HEK293 (cell line): Measurements from ENCODE around the gene WDR72.

Experiments
- CTCF ChIA-PET: fragments of 350-600 bp; formaldehyde crosslinking; extraction: SDS; loops from one replicate; lab custom pipeline; 2021; ENCODE audit warnings: antibody characterized with exemption; lab: Yijun Ruan, JAX
- POLR2A ChIA-PET: fragments of 300-600 bp; formaldehyde crosslinking; extraction: SDS; loops from one replicate; lab custom pipeline; 2020; ENCODE audit warnings: antibody characterized with exemption, inconsistent platforms; lab: Yijun Ruan, JAX
- H3K27ac ChIP-seq: fragments of 200-500 bp; sonication (Bioruptor generic); 2 replicates; pipeline ENCODE4 v1.5.1; 2014; ENCODE audit warnings: low read depth, low read length, control low read depth, inconsistent platforms; ENCODE audit errors: extremely low read depth
- H3K36me3 ChIP-seq, 2 experiments: fragments of 200-500 bp in 1 of 2; sonication (Bioruptor generic) in 1 of 2; 1 replicate in 1 of 2; 2 replicates in 1 of 2; pipeline ENCODE4 v1.5.1; 2014 to 2017; ENCODE audit warnings: inconsistent platforms in 2 of 2, low read length in 2 of 2; ENCODE audit not compliant: control insufficient read depth in 2 of 2, insufficient read depth in 1 of 2
- H3K4me1 ChIP-seq: fragments of 200-500 bp; sonication (Bioruptor generic); 2 replicates; pipeline ENCODE4 v1.5.1; 2014; ENCODE audit warnings: mild to moderate bottlenecking, low read length, inconsistent platforms; ENCODE audit not compliant: control insufficient read depth, insufficient read depth
- H3K4me3 ChIP-seq: 2 replicates; pipeline ENCODE4 v1.5.1; 2011; ENCODE audit warnings: low read depth, mild to moderate bottlenecking, control low read depth, low read length, moderate library complexity
- H3K9me3 ChIP-seq: fragments of 200-500 bp; sonication (Bioruptor generic); 2 replicates; pipeline ENCODE4 v1.5.1; 2014; ENCODE audit warnings: low read depth, low read length, inconsistent platforms; ENCODE audit not compliant: control insufficient read depth, insufficient read depth
- GLI4 ChIP-seq: fragments of 450-650 bp; formaldehyde crosslinking; IDR thresholded peaks from 2 replicates; pipeline ENCODE4 v1.5.1; 2016; ENCODE audit warnings: missing biosample characterization, missing genetic modification characterization
- GLIS1 ChIP-seq: fragments of 450-650 bp; formaldehyde crosslinking; IDR thresholded peaks from 2 replicates; pipeline ENCODE4 v1.5.1; 2016; ENCODE audit warnings: missing biosample characterization, missing genetic modification characterization
- HOXA7 ChIP-seq: sonication (generic); formaldehyde crosslinking; IDR thresholded peaks from 2 replicates; pipeline ENCODE4 v1.8.1; 2022; ENCODE audit warnings: missing genetic modification reagents, borderline replicate concordance
- HOXD13 ChIP-seq: sonication (generic); formaldehyde crosslinking; IDR thresholded peaks from 2 replicates; pipeline ENCODE4 v1.8.0; 2022; ENCODE audit warnings: missing genetic modification reagents, borderline replicate concordance
- MYNN ChIP-seq: fragments of 450-650 bp; formaldehyde crosslinking; IDR thresholded peaks from 2 replicates; pipeline ENCODE4 v1.5.1; 2016; ENCODE audit warnings: missing biosample characterization, missing genetic modification characterization, borderline replicate concordance
- PRDM1 ChIP-seq: fragments of 450-650 bp; formaldehyde crosslinking; IDR thresholded peaks from 2 replicates; pipeline ENCODE4; 2016; ENCODE audit warnings: missing biosample characterization, missing genetic modification characterization
- PRDM2 ChIP-seq: fragments of 450-650 bp; formaldehyde crosslinking; IDR thresholded peaks from 2 replicates; pipeline ENCODE4 v1.5.1; 2016; ENCODE audit warnings: missing biosample characterization, missing genetic modification characterization, borderline replicate concordance
- TCF7L2 ChIP-seq: IDR thresholded peaks from 2 replicates; pipeline ENCODE4 v1.6.1; 2011; ENCODE audit warnings: low read depth, mild to moderate bottlenecking, inconsistent platforms, low read length, moderate library complexity, borderline replicate concordance
- ZBTB17 ChIP-seq: fragments of 450-650 bp; formaldehyde crosslinking; IDR thresholded peaks from 2 replicates; pipeline ENCODE4 v1.5.1; 2016; ENCODE audit warnings: missing biosample characterization, missing genetic modification characterization
- ZBTB20 ChIP-seq: fragments of 450-650 bp; formaldehyde crosslinking; IDR thresholded peaks from 2 replicates; pipeline ENCODE4 v1.5.1; 2016; ENCODE audit warnings: missing biosample characterization, missing genetic modification characterization
- ZFHX2 ChIP-seq: fragments of 450-650 bp; formaldehyde crosslinking; conservative IDR thresholded peaks from 2 replicates; pipeline ENCODE4 v1.5.1; 2016; ENCODE audit warnings: missing biosample characterization, missing genetic modification characterization
- ZFP3 ChIP-seq: fragments of 450-650 bp; formaldehyde crosslinking; IDR thresholded peaks from 2 replicates; pipeline ENCODE4 v1.5.1; 2016; ENCODE audit warnings: low read depth, missing biosample characterization, missing genetic modification characterization
- ZNF133 ChIP-seq: fragments of 450-650 bp; formaldehyde crosslinking; IDR thresholded peaks from 2 replicates; pipeline ENCODE4 v1.5.1; 2016; ENCODE audit warnings: missing biosample characterization, missing genetic modification characterization
- ZNF146 ChIP-seq: fragments of 450-650 bp; formaldehyde crosslinking; IDR thresholded peaks from 2 replicates; pipeline ENCODE4 v1.5.1; 2016; ENCODE audit warnings: missing biosample characterization, missing genetic modification characterization
- ZNF16 ChIP-seq: fragments of 450-650 bp; formaldehyde crosslinking; IDR thresholded peaks from 2 replicates; pipeline ENCODE4 v1.5.1; 2016; ENCODE audit warnings: low read depth, missing biosample characterization, missing genetic modification characterization
- ZNF174 ChIP-seq: fragments of 450-650 bp; formaldehyde crosslinking; IDR thresholded peaks from 2 replicates; pipeline ENCODE4 v1.5.0; 2017; ENCODE audit warnings: missing biosample characterization, mild to moderate bottlenecking, missing genetic modification characterization
- ZNF302 ChIP-seq: fragments of 450-650 bp; formaldehyde crosslinking; IDR thresholded peaks from 2 replicates; pipeline ENCODE4 v1.5.1; 2016; ENCODE audit warnings: missing biosample characterization, missing genetic modification characterization, low read depth
- ZNF366 ChIP-seq: fragments of 450-650 bp; formaldehyde crosslinking; conservative IDR thresholded peaks from 2 replicates; pipeline ENCODE4 v1.5.1; 2016; ENCODE audit warnings: missing biosample characterization, missing genetic modification characterization
- ZNF416 ChIP-seq: fragments of 450-650 bp; formaldehyde crosslinking; IDR thresholded peaks from 2 replicates; pipeline ENCODE4 v1.5.1; 2016; ENCODE audit warnings: missing biosample characterization, missing genetic modification characterization
- ZNF488 ChIP-seq: fragments of 450-650 bp; formaldehyde crosslinking; IDR thresholded peaks from 2 replicates; pipeline ENCODE4 v1.5.1; 2016; ENCODE audit warnings: missing biosample characterization, missing genetic modification characterization
- ZNF501 ChIP-seq: fragments of 450-650 bp; formaldehyde crosslinking; IDR thresholded peaks from 2 replicates; pipeline ENCODE4 v1.5.1; 2016; ENCODE audit warnings: missing biosample characterization, missing genetic modification characterization
- ZNF555 ChIP-seq: fragments of 450-650 bp; formaldehyde crosslinking; conservative IDR thresholded peaks from 2 replicates; pipeline ENCODE4 v1.5.1; 2017; ENCODE audit warnings: missing biosample characterization, mild to moderate bottlenecking, missing genetic modification characterization, inconsistent platforms
- ZNF561 ChIP-seq: fragments of 450-650 bp; IDR thresholded peaks from 2 replicates; pipeline ENCODE4 v1.5.1; 2018; ENCODE audit warnings: missing biosample characterization, missing genetic modification characterization, borderline replicate concordance
- ZNF600 ChIP-seq: fragments of 450-650 bp; formaldehyde crosslinking; IDR thresholded peaks from 2 replicates; pipeline ENCODE4 v1.5.1; 2016; ENCODE audit warnings: missing biosample characterization, missing genetic modification characterization
- ZNF626 ChIP-seq: fragments of 450-650 bp; sonication (Bioruptor Pico); formaldehyde crosslinking; IDR thresholded peaks from 2 replicates; pipeline ENCODE4 v1.5.1; 2018; ENCODE audit warnings: missing biosample characterization, missing genetic modification characterization, inconsistent platforms
- ZNF776 ChIP-seq: fragments of 450-650 bp; formaldehyde crosslinking; IDR thresholded peaks from 2 replicates; pipeline ENCODE4 v1.5.0; 2017; ENCODE audit warnings: missing biosample characterization, missing genetic modification characterization, borderline replicate concordance
- ZNF777 ChIP-seq: fragments of 450-650 bp; formaldehyde crosslinking; IDR thresholded peaks from 2 replicates; pipeline ENCODE4 v1.5.1; 2017; ENCODE audit warnings: missing biosample characterization, missing genetic modification characterization, borderline replicate concordance

WDR72 gene

GRCh38 chr15:53558384-53558783 is 201.1 kb downstream of the WDR72 start:
- POLR2A ChIA-PET, result no interaction called here

GRCh38 chr15:53555226-53555625 is 204.2 kb downstream of the WDR72 start:
- POLR2A ChIA-PET, result no interaction called here

More at GRCh38 chr15:53558384-53558783, 201.1 kb downstream of the WDR72 start:
- Histone ChIP-seq H3K4me3 (no peak overlapping the region), H3K9me3 (no peaks in the 10 kb centered on the region), H3K27ac (no peak overlapping the region), H3K4me1 (no peaks in the 10 kb centered on the region), H3K36me3 (no peaks in the 10 kb centered on the region)
- no peak for TF ChIP-seq ZNF626
- TF ChIP-seq ZNF16 (tag by site-specific recombination), result no peak
- no peak for TF ChIP-seq ZFP3 (tag by site-specific recombination)
- no peak for TF ChIP-seq PRDM1
- TF ChIP-seq ZNF777 (tag by site-specific recombination), result no peak
- TF ChIP-seq HOXD13 (CRISPR knock-in tag), result no peak
- TF ChIP-seq ZBTB20 (tag by site-specific recombination), result no peak
- no peak for TF ChIP-seq ZNF501
- TF ChIP-seq PRDM2, result no peak
- TF ChIP-seq TCF7L2, result no peak
- TF ChIP-seq ZNF133 (tag by site-specific recombination), result no peak
- TF ChIP-seq ZBTB17, result no peak
- TF ChIP-seq ZNF561 (tag by site-specific recombination), result no peak
- no peak for TF ChIP-seq ZFHX2 (tag by site-specific recombination)
- CTCF ChIA-PET, result no interaction called here

GRCh38 chr15:53549697-53550305 is 209.7 kb downstream of the WDR72 start:
- no peaks in the 10 kb centered on the region for H3K9me3 ChIP-seq
- TF ChIP-seq MYNN (tag by site-specific recombination), result no peak
- TF ChIP-seq GLI4 (tag by site-specific recombination), result no peak
- TF ChIP-seq ZNF366, result no peak
- no peak for TF ChIP-seq ZNF488 (tag by site-specific recombination)
- no peak for TF ChIP-seq ZNF146
- no peak for TF ChIP-seq PRDM1
- TF ChIP-seq, all 188 proteins: peak for 0
- ChIA-PET CTCF (no interaction called here), POLR2A (no interaction called here)
- no peaks in the 10 kb centered on the region for H3K36me3 ChIP-seq
- H3K4me1 ChIP-seq, result no peaks in the 10 kb centered on the region
- no peak overlapping the region for H3K27ac ChIP-seq
- H3K4me3 ChIP-seq, result no peak overlapping the region

More at GRCh38 chr15:53555226-53555625, 204.2 kb downstream of the WDR72 start:
- TF ChIP-seq ZNF174 (tag by site-specific recombination), result no peak
- TF ChIP-seq ZNF555, result no peak
- no peak for TF ChIP-seq ZNF600 (tag by site-specific recombination)
- no peak for TF ChIP-seq ZNF416 (tag by site-specific recombination)
- TF ChIP-seq ZNF776 (tag by site-specific recombination), result no peak
- TF ChIP-seq HOXA7 (CRISPR knock-in tag), result no peak
- TF ChIP-seq GLIS1 (tag by site-specific recombination), result no peak
- TF ChIP-seq ZNF302 (tag by site-specific recombination), result no peak
- Histone ChIP-seq H3K4me1 (no peaks in the 10 kb centered on the region), H3K4me3 (no peak overlapping the region), H3K9me3 (no peaks in the 10 kb centered on the region), H3K36me3 (no peaks in the 10 kb centered on the region), H3K27ac (no peak overlapping the region)
- CTCF ChIA-PET, result no interaction called here
